Loucy (cell line): ENCODE results near the gene HERC3.

Experiments used
- H2AFZ ChIP-seq: fragments of 200-600 bp; sonication (generic); 2 replicates; pipeline ENCODE4 v1.6.0; 2016; ENCODE audit warnings: antibody characterized with exemption, mild to moderate bottlenecking, low read length, moderate library complexity
- H3F3A ChIP-seq: fragments of 200-600 bp; 2 replicates; pipeline ENCODE4 v1.6.0; 2016; ENCODE audit warnings: antibody characterized with exemption, low read depth, mild to moderate bottlenecking
- H3K27me3 ChIP-seq: fragments of 200-600 bp; sonication (generic); 2 replicates; pipeline ENCODE4 v1.6.1; 2014; ENCODE audit warnings: low read length, mild to moderate bottlenecking; ENCODE audit not compliant: insufficient read depth, poor library complexity, severe bottlenecking
- H3K36me3 ChIP-seq: fragments of 200-600 bp; sonication (generic); 2 replicates; pipeline ENCODE4 v1.6.1; 2016; ENCODE audit warnings: low read length; ENCODE audit not compliant: insufficient read depth
- H3K4me1 ChIP-seq: fragments of 200-600 bp; sonication (generic); 2 replicates; pipeline ENCODE4 v1.5.1; 2014; ENCODE audit warnings: low read length, mild to moderate bottlenecking; ENCODE audit not compliant: insufficient read depth, poor library complexity, severe bottlenecking
- H3K4me2 ChIP-seq: fragments of 200-600 bp; sonication (generic); 2 replicates; pipeline ENCODE4 v1.6.0; 2014; ENCODE audit warnings: antibody characterized with exemption, low read length, low read depth, mild to moderate bottlenecking; ENCODE audit not compliant: poor library complexity, severe bottlenecking
- H3K4me3 ChIP-seq: fragments of 200-600 bp; sonication (generic); 2 replicates; pipeline ENCODE4 v1.5.1; 2014; ENCODE audit warnings: low read length, mild to moderate bottlenecking, mixed read lengths; ENCODE audit not compliant: poor library complexity, severe bottlenecking
- H3K79me2 ChIP-seq: fragments of 200-600 bp; sonication (generic); 2 replicates; pipeline ENCODE4 v1.6.1; 2014; ENCODE audit warnings: low read length; ENCODE audit not compliant: insufficient read depth
- H3K9ac ChIP-seq: fragments of 200-600 bp; sonication (generic); 2 replicates; pipeline ENCODE4 v1.6.0; 2014; ENCODE audit warnings: mild to moderate bottlenecking, low read depth, low read length, moderate library complexity; ENCODE audit not compliant: poor library complexity, severe bottlenecking
- H3K9me2 ChIP-seq: fragments of 200-600 bp; sonication (generic); replicated peaks from 2 replicates; pipeline ENCODE4 v1.6.1; 2016; ENCODE audit warnings: low read depth, low read length, mixed read lengths
- H3K9me3 ChIP-seq: fragments of 200-600 bp; sonication (generic); 2 replicates; pipeline ENCODE4 v1.6.1; 2014; ENCODE audit warnings: mild to moderate bottlenecking, antibody characterized with exemption, low read length, low read depth; ENCODE audit not compliant: insufficient read depth
- H4K20me1 ChIP-seq: fragments of 200-600 bp; sonication (generic); 2 replicates; pipeline ENCODE4 v1.6.0; 2014; ENCODE audit warnings: antibody characterized with exemption, low read length, mild to moderate bottlenecking; ENCODE audit not compliant: insufficient read depth, poor library complexity, severe bottlenecking
- CTCF ChIP-seq: fragments of 200-600 bp; sonication (generic); conservative IDR thresholded peaks from 2 replicates; pipeline ENCODE4 v1.5.1; 2014; ENCODE audit warnings: mild to moderate bottlenecking, antibody characterized with exemption, low read length
- EZH2phosphoT487 ChIP-seq: fragments of 200-600 bp; IDR thresholded peaks from 2 replicates; pipeline ENCODE4 v1.6.1; 2018; ENCODE audit warnings: antibody characterized with exemption, mild to moderate bottlenecking, moderate library complexity, borderline replicate concordance

HERC3 gene

GRCh38 chr4:88702782-88703181 is 110.5 kb downstream of the HERC3 start:
- Histone ChIP-seq H3K79me2 (no peaks in the 10 kb centered on the region), H3K9me3 (no peaks in the 10 kb centered on the region), H3K9ac (no peak overlapping the region), H4K20me1 (no peaks in the 10 kb centered on the region), H3K27me3 (no peaks in the 10 kb centered on the region), H3F3A (no peaks in the 10 kb centered on the region), H3K4me2 (no peak overlapping the region), H3K36me3 (peaks cover 9% of the 10 kb centered on the region; the same call in 1 of the 2 replicates), H3K4me1 (no peaks in the 10 kb centered on the region), H2AFZ (no peak overlapping the region), H3K9me2 (no peaks in the 10 kb centered on the region), H3K4me3 (no peak overlapping the region)
- TF ChIP-seq EZH2phosphoT487: no peak
- TF ChIP-seq CTCF: no peak

GRCh38 chr4:88705223-88705622 is 112.9 kb downstream of the HERC3 start:
- no peaks in the 10 kb centered on the region for H3F3A ChIP-seq
- H3K36me3 ChIP-seq: peaks cover 9% of the 10 kb centered on the region; the same call in 1 of the 2 replicates
- H3K9ac ChIP-seq: no peak overlapping the region
- no peak overlapping the region for H2AFZ ChIP-seq
- no peaks in the 10 kb centered on the region for H3K9me2 ChIP-seq
- no peaks in the 10 kb centered on the region for H3K4me1 ChIP-seq
- H3K4me2 ChIP-seq: no peak overlapping the region
- TF ChIP-seq EZH2phosphoT487: no peak
- no peak for TF ChIP-seq CTCF
- H3K9me3 ChIP-seq: no peaks in the 10 kb centered on the region
- no peaks in the 10 kb centered on the region for H4K20me1 ChIP-seq
- no peak overlapping the region for H3K4me3 ChIP-seq
- H3K27me3 ChIP-seq: no peaks in the 10 kb centered on the region
- no peaks in the 10 kb centered on the region for H3K79me2 ChIP-seq

GRCh38 chr4:88705805-88706492 is 113.7 kb downstream of the HERC3 start:
- no peak overlapping the region for H3K4me3 ChIP-seq
- peaks cover 9% of the 10 kb centered on the region; the same call in 1 of the 2 replicates for H3K36me3 ChIP-seq
- no peaks in the 10 kb centered on the region for H3K27me3 ChIP-seq
- no peak overlapping the region for H3K4me2 ChIP-seq
- TF ChIP-seq CTCF (no peak), EZH2phosphoT487 (no peak)
- H3F3A ChIP-seq: no peaks in the 10 kb centered on the region
- H3K9ac ChIP-seq: no peak overlapping the region
- H3K4me1 ChIP-seq: no peaks in the 10 kb centered on the region
- no peak overlapping the region for H2AFZ ChIP-seq
- H4K20me1 ChIP-seq: no peaks in the 10 kb centered on the region
- no peaks in the 10 kb centered on the region for H3K79me2 ChIP-seq
- no peaks in the 10 kb centered on the region for H3K9me3 ChIP-seq
- H3K9me2 ChIP-seq: no peaks in the 10 kb centered on the region
